ENCODE data around the gene ALDH1L1. TPM values are rescaled to one million over a fixed set of nuclear protein-coding genes. Genes with fewer than 3 reads are reported as not detected.

The ALDH1L1 gene
- total RNA-seq, 2 donors from 2014 or later, result 7.7 to 26.7 TPM

DNA sequence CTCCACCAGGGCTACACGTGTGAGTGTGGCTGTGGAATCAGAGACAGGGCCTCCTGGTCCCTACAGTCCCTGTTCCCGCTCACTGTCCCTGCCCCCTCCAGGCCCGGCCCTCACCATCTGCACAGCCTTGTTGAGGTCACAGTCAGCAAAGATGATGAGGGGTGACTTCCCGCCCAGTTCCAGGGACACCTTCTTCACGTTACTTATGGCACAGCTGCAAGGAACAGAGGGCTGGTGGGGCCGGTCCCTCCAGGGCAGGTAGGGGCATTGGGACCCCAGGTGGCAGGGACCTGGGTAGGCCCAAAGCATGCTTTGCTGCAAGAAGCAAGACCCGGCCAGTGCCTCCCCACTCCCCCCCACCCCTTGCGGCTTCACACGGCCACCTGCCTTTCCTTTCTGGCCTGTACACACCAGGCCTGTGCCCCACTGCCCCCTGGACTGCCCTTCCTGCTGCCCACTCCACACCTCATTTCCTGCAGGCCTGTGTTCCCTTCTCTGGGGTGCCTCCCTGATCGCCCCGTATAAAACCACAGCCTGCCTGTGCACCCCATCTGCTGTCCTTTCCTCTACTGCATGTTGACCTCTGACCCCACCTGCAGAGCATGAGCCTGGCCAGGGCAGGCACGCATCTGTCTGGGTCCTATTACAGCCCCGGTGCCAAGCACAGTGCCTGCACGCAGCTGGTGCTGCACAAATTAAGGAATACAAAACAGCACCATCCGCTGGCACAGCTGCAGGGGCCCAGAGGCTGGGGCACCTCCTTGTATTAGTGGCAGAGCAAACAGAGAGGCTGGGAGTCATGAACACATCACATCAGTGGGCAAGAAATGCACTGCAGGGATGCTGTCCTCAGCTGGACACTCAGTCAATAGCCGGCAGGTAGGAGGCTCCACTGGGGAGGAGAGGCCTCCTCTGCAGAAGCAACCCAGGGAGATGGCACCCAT is 65.7 kb downstream of the ALDH1L1 start:
- intact Hi-C loops (cut with DNase I, micrococcal nuclease), result no loop called here
- ATAC-seq (no peak), DNase-seq (peak in 1 of 2 donors; percentile 12)

DNA sequence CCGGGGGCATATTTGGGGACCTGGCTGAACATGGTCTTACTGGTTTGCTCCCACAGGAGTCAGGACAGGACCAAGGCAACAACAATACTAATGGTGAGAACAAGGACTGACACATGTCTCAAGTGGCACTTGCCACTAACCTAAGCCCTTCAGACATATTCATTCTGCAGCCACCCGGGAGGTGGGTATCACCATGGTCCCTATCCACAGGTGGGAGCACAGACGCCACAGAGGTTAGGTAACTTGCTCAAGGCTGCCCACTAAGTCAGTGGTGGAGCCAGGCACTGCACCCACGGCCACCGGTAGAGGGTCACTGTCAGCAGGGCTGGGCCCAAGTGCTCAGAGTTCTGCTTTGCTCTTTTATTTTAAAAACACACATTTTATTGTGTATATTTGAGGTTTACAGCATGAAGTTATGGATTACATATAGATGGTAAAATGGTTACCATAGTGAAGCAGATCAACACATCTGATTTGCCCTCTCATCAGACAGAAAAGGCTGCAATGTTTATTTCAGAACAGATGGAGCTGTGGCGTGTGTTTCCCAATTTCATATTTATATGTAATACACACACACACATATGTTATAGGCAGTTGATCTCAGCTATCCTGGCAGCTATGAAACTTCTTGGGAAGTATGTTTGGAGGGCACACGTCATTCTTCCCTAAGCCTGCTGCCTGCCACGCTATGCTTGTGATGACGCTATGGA is 66.5 kb downstream of the ALDH1L1 start:
- ATAC-seq (no peak), DNase-seq (peak in 1 of 2 donors; percentile 7)
- intact Hi-C loops (cut with DNase I, micrococcal nuclease), result no loop called here

DNA sequence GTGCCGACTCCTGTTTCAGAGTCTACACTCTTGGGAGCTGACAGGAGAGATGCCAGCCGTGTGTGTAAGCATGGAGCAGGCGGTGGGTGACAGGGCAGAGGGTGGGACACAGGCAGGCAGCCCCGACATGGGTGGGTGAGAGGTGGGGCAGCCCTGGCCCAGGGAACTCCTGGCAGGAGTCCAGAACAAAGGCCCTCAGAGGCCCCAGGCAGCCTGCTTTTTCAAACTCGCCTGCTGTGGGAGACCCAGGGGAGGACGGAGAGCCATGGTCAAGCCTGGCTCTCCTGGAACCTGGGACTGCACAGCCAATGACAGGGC is 67.2 kb downstream of the ALDH1L1 start:
- intact Hi-C loops (cut with DNase I, micrococcal nuclease), result no loop called here
- no peak for ATAC-seq
- peak in 1 of 2 donors; percentile 19 for DNase-seq

DNA sequence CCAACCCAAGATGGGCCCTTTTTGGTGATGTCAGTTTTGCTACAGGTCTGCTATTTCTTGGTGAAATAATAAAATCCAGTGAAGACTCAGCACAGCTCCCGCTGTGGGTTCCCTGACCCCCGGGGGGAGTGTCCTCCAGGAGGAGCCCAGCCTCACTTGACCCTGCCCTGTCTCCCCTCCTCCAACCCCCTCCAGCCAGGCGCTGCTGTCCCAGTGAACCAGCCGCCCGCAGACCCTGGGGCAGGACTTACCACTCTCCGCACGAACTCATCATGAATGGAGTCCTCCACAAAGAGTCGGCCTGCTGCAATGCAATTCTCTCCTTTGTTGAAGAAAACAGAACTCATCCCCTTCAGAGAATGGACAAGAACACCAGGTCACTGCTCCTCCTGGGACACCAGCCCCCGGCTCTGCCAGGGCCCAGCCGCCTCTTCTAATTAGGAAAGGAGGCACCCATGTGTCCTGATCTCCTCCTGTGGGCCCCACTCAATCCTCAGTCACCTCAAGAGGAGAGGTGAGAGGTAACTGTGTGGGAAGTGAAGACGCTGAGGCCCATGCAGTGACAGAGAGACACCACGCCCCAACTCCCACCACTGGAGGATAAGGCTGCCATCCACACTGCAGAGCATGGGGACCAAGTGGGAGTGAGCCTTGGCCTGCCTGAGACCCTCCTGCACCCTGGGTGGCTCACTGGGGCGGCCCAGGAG is 67.7 kb downstream of the ALDH1L1 start:
- ATAC-seq (no peak), DNase-seq (peak in 1 of 2 donors; percentile 8)
- intact Hi-C loops (cut with DNase I, micrococcal nuclease), result no loop called here

DNA sequence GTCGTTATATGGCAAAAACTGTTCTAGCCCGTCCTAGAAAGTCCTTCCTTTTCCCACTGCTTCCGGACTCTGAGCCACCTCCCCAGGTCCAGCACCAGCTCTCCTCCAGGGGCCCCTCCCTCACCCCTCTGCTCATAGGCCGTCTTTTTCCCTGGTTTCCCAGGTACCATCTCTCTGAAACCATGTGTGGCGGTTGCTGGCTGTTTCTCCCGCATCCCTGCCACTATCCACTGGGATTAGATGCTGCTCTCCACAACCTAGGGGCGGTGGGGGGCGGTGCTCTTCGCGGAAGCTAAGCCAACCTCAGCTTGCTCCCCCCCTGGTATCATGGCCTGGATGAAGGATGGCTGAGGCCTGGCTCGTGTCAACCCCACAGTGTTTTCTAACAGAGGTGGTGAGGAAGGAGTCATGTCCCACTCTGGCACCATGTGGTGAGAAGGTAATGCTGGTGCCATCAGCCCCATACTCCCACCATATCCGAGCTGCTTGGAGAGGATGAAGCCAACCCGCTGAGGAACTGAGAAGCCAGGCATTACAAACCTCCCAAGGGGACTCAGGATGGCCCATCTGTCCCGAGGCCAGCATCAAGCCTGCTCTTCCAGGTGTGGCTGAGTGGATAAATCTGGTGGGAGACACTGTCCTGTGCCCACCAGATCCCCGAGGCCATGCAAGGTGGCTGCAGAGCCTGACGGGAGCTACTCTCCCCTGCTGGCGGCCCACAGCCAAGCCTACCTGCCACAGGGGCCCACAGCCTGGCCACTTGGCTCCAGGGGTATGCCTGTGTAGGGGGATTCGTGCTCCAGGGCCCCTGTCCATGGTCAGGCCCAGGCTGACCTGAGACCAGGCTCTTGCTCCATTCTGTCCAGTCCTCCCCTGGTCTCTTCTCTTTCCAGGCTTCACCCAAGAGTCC is 68.6 kb downstream of the ALDH1L1 start:
- no peak for ATAC-seq
- intact Hi-C loops (cut with DNase I, micrococcal nuclease), result no loop called here
- peak in 1 of 2 donors; percentile 7 for DNase-seq

DNA sequence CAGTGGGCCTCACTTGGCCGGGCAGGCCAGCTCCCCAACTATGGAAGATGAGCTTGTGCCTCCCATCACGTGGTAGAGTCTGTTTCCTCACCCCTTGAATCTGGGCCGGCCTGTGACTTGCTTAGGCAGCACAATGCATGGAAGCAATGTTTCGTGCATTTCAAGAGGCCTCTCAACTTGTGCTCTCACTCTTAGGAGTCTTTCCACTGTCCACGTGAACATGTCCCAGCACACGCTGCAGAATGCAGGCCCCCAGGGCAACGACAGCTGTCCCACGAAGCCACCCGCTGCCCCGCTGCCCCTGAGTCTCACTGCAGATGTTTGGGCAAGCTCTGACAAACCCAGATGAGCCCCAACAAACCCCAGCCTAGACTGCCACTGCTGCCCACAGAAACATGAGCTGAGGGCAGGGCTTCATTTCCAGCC is 69.2 kb downstream of the ALDH1L1 start:
- ATAC-seq (no peak), DNase-seq (no peak)
- intact Hi-C loops (cut with DNase I, micrococcal nuclease), result no loop called here

DNA sequence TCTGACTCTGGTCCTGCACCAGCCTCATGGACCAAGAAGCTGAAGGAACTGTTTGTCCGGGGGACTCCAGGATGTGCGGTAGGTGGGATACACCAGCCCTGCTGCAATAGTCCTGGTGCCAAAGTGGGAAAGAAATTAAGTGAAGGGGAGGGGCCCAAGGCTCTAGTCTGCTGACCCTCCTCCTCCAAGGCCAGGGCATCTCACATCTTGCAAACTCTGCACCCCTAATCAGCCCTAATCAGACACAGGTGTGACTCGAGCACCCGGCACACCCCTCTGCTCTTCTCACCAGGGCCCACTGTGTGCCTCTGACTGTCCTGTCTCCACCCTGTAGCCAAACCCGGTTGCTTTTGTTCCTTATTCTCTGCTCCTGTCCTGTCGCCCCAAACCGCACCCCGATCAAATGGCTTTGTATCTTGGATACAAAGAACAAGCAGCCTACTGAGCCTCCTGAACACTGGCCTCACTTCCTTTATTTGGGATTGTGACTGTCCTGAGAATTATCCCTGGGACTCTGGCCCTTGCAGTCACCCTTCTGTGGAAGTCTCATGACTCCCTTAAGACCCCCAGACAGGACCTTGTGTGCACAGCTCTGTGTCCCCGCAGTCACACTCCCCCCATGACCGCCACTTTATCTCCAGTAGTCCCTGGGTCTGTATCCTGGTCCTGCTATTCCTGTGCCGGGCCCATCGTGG is 69.8 kb downstream of the ALDH1L1 start:
- DNase-seq, result no peak

DNA sequence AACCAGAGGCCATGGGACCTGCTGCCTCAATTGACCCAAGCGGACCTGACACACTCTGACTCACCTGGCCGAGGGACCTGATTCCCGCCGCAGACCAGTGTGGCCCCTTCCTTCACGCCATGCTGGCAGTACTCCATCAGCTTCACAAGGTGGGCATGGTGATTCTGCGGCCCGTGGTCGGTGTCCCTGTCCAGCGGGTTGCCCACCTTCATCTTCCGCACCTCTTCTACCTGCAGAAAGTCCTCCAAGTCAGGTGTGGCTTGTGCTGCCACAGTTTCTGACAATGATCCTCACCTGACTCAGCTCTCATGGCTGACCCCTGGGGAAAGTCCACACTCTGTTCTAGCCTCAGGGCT is 70.5 kb downstream of the ALDH1L1 start:
- ATAC-seq (no peak), DNase-seq (no peak)
- intact Hi-C loops (cut with DNase I, micrococcal nuclease), result no loop called here

More for the DNA sequence above, 69.8 kb downstream of the ALDH1L1 start:
- no peak for ATAC-seq
- intact Hi-C loops (cut with DNase I, micrococcal nuclease), result no loop called here

DNA sequence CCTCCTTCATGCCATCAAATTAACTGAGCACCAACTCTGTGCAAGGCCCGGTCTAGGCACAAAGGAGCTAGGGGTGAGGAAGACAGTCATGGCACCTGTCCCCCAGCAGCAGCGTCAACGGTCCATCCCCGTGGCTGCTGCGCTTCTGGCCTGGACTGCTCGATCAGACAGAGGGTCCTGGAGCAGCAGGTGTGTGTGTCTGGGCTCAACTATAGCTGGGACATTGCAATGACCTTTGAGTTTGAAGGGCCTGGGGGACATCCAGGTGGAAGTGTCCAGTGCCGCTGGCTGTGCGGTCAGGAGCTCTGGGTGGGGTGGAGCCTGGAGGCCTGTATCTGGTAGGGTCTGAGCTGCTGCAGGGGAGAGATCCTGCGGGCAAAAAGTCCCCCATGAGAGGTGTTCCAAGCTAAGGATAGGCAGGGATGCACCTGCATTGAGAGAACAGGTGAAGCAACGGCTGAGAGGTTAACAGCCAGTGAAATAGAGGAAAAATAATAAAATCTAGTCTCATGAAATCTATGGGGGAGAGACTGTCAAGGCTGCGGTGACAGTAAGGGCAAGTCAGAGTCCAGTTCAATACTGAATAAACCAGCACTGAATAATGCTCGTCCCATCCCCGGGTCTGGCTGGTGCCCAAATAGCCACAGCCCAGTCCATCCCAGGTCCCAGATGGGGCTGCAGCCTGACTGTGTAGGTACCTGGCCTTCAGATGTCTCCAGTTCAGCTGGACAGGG is 71.1 kb downstream of the ALDH1L1 start:
- DNase-seq, result no peak
- intact Hi-C loops (cut with DNase I, micrococcal nuclease), result no loop called here

DNA sequence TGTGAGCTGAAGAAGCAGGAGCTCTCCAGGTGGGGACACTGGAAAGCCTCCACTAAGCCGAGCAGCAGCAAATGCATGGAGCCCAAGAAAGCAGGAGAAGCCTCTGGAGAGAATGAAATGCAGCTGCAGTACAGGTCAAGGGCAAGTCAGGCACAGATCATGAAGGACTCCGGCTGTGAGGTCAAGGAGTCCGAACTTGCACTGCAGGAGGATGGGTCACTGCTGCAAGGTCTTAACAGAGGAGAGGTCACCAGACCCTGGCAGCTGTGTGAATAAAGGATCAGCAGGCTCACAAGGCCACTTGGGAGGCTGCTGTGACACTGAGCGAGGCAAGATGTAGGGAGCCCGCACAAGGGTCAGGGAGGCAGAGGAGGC is 71.7 kb downstream of the ALDH1L1 start:
- intact Hi-C loops (cut with DNase I, micrococcal nuclease), result no loop called here
- ATAC-seq, result no peak
- no peak for DNase-seq

More for the DNA sequence above, 71.1 kb downstream of the ALDH1L1 start:
- ATAC-seq, result no peak

DNA sequence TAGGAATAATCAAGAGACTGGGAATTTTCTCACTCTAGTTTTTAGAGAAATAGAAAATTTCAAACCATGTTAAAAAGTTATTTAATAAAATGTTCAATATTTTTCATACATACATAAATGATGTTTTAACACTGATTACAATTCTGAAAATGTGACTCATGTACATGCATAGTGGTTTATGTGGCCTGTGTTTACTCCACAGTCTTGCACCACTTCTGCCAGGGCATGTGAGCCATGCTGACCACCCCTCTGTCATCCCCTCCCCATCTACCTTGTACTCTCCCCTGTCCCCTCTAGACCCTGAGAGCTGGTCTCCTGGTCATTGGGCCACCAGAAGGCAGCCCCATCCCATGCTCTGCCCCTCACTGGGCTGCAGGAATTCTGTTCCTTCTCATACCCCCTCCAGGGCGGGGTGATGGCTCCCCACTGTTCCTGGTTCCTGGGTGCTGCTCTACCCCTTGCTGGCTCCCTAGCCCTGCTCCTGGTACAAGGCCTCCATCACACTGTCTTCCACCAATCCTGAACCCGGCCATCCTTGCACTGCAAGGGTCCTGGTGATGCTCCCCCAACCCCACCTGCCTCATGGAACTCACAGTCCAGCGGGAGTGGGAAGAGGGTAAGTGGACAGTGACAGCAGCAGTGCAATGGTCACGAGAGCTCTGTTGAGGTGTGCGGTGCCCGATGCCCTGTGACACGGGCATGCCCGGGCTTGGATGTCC is 72.3 kb downstream of the ALDH1L1 start:
- no peak for DNase-seq
- intact Hi-C loops (cut with DNase I, micrococcal nuclease), result no loop called here
- no peak for ATAC-seq

DNA sequence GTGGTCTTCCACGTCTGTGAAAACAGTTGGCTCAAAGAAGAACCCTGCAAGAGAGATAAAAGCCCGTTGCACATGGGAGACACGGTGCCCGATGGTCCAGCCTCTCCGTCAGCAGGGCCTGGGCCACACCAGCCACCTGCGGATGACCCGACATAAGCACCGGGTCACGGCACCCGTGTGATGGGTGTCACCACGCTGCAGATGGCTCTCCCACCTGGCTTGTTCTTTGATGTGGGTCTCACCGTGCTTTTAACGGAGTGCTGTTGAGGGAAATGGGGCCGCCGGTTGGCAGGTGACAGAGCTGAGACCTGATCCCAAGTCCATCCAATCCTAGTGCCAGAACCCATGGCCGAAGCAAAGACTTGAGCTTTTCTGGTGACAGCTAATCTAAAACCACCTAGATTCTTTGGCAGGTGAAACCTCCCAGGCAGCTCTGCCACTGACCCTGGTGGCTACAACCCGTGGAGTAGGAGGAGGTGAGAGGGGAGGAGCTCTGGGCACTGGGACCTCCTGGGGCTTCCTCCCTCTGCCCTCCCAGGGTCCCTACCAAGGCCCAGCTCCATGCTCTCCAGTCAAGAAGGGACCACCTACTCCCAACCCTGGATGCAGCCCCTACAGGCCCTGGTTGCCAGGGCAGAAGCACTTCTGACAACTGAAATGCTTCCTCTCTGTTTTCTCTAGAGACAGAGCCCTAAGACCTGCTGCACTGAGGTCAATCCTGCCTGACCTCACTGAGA is 73.0 kb downstream of the ALDH1L1 start:
- intact Hi-C loops (cut with DNase I, micrococcal nuclease), result no loop called here
- no peak for ATAC-seq
- DNase-seq, result no peak

DNA sequence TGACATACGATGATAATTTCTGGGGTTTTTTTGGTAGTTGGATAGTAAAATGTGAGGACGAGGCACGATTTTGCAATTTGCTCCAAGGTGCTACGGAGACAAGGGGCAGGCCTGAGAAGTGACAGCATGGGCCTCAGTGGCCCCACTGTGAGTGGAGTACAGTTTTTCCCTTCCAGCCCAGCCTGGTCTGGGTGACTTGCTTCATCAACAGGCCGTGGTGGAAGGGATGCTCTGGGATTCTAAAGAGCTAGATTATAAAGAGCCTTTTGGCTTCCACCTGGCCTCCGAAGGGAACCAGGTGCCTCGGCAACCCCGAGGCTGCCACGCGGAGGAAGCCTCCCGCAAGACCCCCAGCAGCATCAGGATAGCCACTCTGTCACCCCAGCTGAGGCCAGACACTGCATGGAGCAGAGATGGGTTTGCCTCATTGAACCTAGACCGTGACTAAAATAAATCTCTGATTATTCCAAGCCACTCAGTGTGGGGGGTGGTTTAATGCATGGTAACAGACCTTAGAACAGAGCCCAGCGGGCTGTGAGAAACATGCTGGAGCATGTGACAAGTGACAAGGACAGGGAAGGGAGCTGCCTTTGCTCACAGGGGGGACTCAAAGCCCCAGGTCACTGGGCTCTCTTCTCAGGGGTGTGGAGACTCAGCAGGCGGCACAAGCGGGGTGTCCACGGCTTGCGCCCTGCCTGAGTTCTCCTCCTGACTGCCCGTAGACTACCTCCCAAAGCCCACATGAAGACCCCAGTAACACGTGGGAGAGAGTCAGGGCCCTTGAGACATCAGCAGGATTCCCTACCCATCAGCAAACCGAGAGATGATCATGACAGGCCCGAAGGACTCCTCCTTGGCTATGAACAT is 73.8 kb downstream of the ALDH1L1 start:
- DNase-seq, result no peak
- intact Hi-C loops (cut with DNase I, micrococcal nuclease), result no loop called here
- no peak for ATAC-seq

DNA sequence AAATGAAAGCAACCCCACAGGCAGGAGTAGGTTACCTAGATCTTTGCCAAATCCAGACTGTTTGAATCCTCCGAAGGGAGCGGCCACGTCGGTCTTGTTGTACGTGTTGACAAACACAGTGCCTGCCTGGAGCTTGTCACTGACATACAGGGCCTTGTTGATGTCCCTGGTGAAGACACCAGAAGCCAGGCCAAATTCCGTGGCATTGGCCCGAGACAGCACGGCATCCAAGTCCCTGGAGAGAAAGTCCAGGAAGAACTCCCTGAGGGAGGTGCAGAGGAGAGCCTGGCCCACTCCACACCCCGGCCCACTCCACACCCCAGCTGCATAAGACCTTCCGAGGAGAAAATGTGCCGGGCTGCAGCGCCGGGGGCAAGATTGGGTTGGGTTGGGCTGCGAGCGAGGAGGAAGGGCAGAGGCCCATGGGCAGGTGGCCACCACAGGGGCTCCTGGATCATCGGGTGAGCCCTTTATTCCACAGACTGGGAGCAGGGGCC is 74.6 kb downstream of the ALDH1L1 start:
- DNase-seq, result no peak
- intact Hi-C loops (cut with DNase I, micrococcal nuclease), result no loop called here
- ATAC-seq, result no peak

Data from left colon (tissue), 2 donors.